ENCODE data around the gene KLHL3. TPM values are rescaled to one million over a fixed set of nuclear protein-coding genes. Genes with fewer than 3 reads are reported as not detected.

KLHL3 gene
- total and polyA plus RNA-seq, 8 donors: 1.8 to 6.6 (median 3.1) TPM

- intact Hi-C loops (cut with DNase I): no loop called here
- Histone ChIP-seq H3K9me3 (no peaks in the 10 kb centered on the region), H3K27ac (no peak overlapping the region), H3K4me1 (no peaks in the 10 kb centered on the region), H3K36me3 (no peaks in the 10 kb centered on the region), H3K4me3 (no peak overlapping the region), H3K27me3 (no peaks in the 10 kb centered on the region)
- TF ChIP-seq CTCF (IDR thresholded peaks at IDR 0.05): no peak
- no peak for DNase-seq
- ATAC-seq: no peak
- FAIRE-seq: no peak
- WGBS, 2 donors: 94% methylated on average over 13 of the region's 13 CpGs
Observed at GRCh38 chr5:137638841-137639240, 97.0 kb downstream of the KLHL3 start.

- 94 to 96% methylated on average over 15 of the region's 15 CpGs for WGBS, 2 donors
- ATAC-seq (no peak), DNase-seq (no peak), FAIRE-seq (no peak)
- Histone ChIP-seq H3K4me1 (no peaks in the 10 kb centered on the region), H3K36me3 (no peaks in the 10 kb centered on the region), H3K4me3 (no peak overlapping the region), H3K27me3 (no peaks in the 10 kb centered on the region), H3K27ac (no peak overlapping the region), H3K9me3 (no peaks in the 10 kb centered on the region)
- TF ChIP-seq CTCF (IDR thresholded peaks at IDR 0.05): no peak
- intact Hi-C loops (cut with DNase I): no loop called here
Observed at GRCh38 chr5:137636830-137637714, 98.8 kb downstream of the KLHL3 start.

DNA sequence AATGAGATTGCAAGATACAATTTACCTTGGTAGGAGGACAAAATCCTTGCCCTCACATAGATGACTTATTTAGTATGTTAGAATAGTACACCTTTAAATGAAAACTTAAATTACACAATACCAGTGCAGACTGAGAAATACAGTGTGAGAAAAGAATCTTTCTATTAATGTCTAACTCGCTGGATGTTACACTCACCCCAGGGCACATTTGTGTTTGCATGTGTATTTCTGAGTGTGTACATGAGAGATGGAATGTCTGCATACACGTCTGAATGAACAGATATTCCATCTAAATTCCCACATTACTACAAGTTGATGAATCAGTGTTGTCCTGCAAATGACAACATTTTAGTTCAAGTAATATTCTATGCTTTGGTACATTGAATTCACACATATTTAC is 99.8 kb downstream of the KLHL3 start:
- whole genome bisulfite sequencing, 2 donors: 48 to 62% methylated on average over 2 of the region's 2 CpGs
- FAIRE-seq (no peak), DNase-seq (no peak), ATAC-seq (no peak)
- Histone ChIP-seq H3K27me3 (no peaks in the 10 kb centered on the region), H3K4me3 (no peak overlapping the region), H3K4me1 (no peaks in the 10 kb centered on the region), H3K27ac (no peak overlapping the region), H3K36me3 (no peaks in the 10 kb centered on the region), H3K9me3 (no peaks in the 10 kb centered on the region)
- no peak for TF ChIP-seq CTCF (IDR thresholded peaks at IDR 0.05)
- intact Hi-C loops (cut with DNase I): no loop called here

DNA sequence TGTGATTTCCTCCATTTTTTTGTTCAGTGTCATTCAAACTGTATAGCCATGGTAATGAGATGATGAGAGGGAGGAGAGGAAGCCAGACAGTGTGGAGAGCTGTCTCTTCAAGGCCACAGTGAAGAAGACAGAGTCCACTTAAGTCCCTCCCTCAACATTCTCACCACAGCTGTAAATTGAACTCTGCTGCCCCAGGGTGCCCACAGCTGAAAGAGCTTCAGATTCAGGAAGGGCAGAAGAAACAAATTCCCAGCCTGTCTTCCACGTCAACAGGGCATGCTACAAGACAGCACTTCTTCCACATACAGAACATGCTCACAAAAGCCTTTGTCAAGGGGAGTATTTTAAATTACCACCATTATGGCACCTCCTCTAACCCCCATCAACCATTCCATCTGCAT is 100.4 kb downstream of the KLHL3 start:
- no peak for FAIRE-seq
- TF ChIP-seq CTCF (IDR thresholded peaks at IDR 0.05): no peak
- H3K4me1 ChIP-seq: no peaks in the 10 kb centered on the region
- WGBS, 2 donors: 82 to 92% methylated on average over 1 of the region's 1 CpG
- H3K9me3 ChIP-seq: no peaks in the 10 kb centered on the region
- H3K27me3 ChIP-seq: no peaks in the 10 kb centered on the region
- H3K27ac ChIP-seq: no peak overlapping the region
- H3K4me3 ChIP-seq: no peak overlapping the region
- ATAC-seq: no peak
- no peaks in the 10 kb centered on the region for H3K36me3 ChIP-seq
- DNase-seq: no peak
- intact Hi-C loops (cut with DNase I): no loop called here

DNA sequence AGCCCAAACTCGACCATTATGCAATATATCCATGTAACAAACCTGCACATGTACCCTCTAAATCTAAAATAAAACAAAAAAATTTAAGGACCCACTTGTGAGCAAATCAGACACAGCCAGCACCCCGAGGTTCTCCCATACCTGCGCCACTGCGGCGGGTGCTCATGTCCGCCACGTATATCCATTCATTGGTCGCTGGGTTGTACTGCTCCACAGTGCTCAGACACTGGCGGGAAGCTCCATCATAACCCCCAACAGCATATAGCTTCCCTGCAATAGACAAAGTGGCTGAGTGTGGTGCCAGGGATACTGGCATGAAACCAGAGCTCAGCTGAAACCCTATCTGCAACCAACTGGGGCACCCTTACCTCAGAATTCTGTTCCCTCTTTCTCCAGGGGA is 102.0 kb downstream of the KLHL3 start:
- Histone ChIP-seq H3K27ac (no peak overlapping the region), H3K9me3 (no peaks in the 10 kb centered on the region), H3K36me3 (no peaks in the 10 kb centered on the region), H3K4me3 (no peak overlapping the region), H3K4me1 (no peaks in the 10 kb centered on the region), H3K27me3 (no peaks in the 10 kb centered on the region)
- ATAC-seq (no peak), DNase-seq (no peak), FAIRE-seq (no peak)
- no peak for TF ChIP-seq CTCF (IDR thresholded peaks at IDR 0.05)
- WGBS, 2 donors: 89 to 90% methylated on average over 9 of the region's 9 CpGs
- intact Hi-C loops (cut with DNase I): no loop called here
